Neural cell (in vitro differentiated cells): ENCODE data around the gene ACSM3. TPM values are rescaled to one million over a fixed set of nuclear protein-coding genes. Genes with fewer than 3 reads are reported as not detected.

Experiments used
- H2AFZ ChIP-seq: fragments of 200-600, 300-800 bp; sonication (generic), shearing (Covaris generic); 2 replicates; pipeline ENCODE4 v1.6.0; 2014; ENCODE audit warnings: low read depth, mild to moderate bottlenecking, antibody characterized with exemption, low read length, moderate library complexity
- H3F3A ChIP-seq: fragments of 200-600 bp; shearing (Covaris generic); 2 replicates; pipeline ENCODE4 v1.6.1; 2016; ENCODE audit warnings: mild to moderate bottlenecking, moderate library complexity, mixed read lengths, antibody characterized with exemption, low read length; ENCODE audit not compliant: insufficient read depth, poor library complexity, severe bottlenecking
- H3K27ac ChIP-seq: fragments of 200-600, 300-800 bp; sonication (generic), shearing (Covaris generic); 2 replicates; pipeline ENCODE4 v1.5.1; 2014; ENCODE audit warnings: mild to moderate bottlenecking, low read length, moderate library complexity
- H3K27me3 ChIP-seq: fragments of 300-800, 200-600 bp; sonication (generic), shearing (Covaris generic); 2 replicates; pipeline ENCODE4 v1.6.0; 2014; ENCODE audit warnings: mild to moderate bottlenecking, low read depth, low read length, moderate library complexity; ENCODE audit not compliant: insufficient read depth
- H3K36me3 ChIP-seq: fragments of 300-800, 200-600 bp; sonication (generic), shearing (Covaris generic); 2 replicates; pipeline ENCODE4 v1.5.1; 2014; ENCODE audit warnings: mild to moderate bottlenecking, antibody characterized with exemption, low read length, moderate library complexity; ENCODE audit not compliant: insufficient read depth
- H3K4me2 ChIP-seq: fragments of 300-800, 200-600 bp; sonication (generic), shearing (Covaris generic); 2 replicates; pipeline ENCODE4 v1.6.0; 2014; ENCODE audit warnings: mild to moderate bottlenecking, low read length
- H3K4me3 ChIP-seq: fragments of 300-800, 200-600 bp; sonication (generic), shearing (Covaris generic); 2 replicates; pipeline ENCODE4 v1.5.1; 2014; ENCODE audit warnings: mild to moderate bottlenecking, low read length, moderate library complexity
- H3K79me2 ChIP-seq: fragments of 200-600 bp; shearing (Covaris generic); replicated peaks from 2 replicates; pipeline ENCODE4 v1.6.0; 2014; ENCODE audit warnings: mild to moderate bottlenecking, low read length, moderate library complexity; ENCODE audit not compliant: insufficient read depth
- H3K9ac ChIP-seq: fragments of 300-800, 200-600 bp; sonication (generic), shearing (Covaris generic); 2 replicates; pipeline ENCODE4 v1.6.1; 2016; ENCODE audit warnings: mild to moderate bottlenecking, low read length, mixed read lengths
- H3K9me2 ChIP-seq: fragments of 200-600 bp; shearing (Covaris generic); 2 replicates; pipeline ENCODE4 v1.6.1; 2016; ENCODE audit warnings: mild to moderate bottlenecking, low read length, mixed read lengths; ENCODE audit not compliant: insufficient read depth
- H3K9me3 ChIP-seq: fragments of 200-600, 300-800 bp; sonication (generic), shearing (Covaris generic); 2 replicates; pipeline ENCODE4 v1.6.1; 2016; ENCODE audit warnings: mild to moderate bottlenecking, mixed run types, low read length, moderate library complexity, mixed read lengths
- H4K20me1 ChIP-seq: fragments of 200-600 bp; shearing (Covaris generic); 2 replicates; pipeline ENCODE4 v1.6.1; 2016; ENCODE audit warnings: mild to moderate bottlenecking, mixed run types; ENCODE audit not compliant: insufficient read depth
- CTCF ChIP-seq: fragments of 450-650 bp; IDR thresholded peaks from 2 replicates; pipeline ENCODE4 v1.5.1; 2014; ENCODE audit warnings: antibody characterized with exemption, mild to moderate bottlenecking, moderate library complexity; ENCODE audit not compliant: poor library complexity, severe bottlenecking
- EP300 ChIP-seq: fragments of 450-650 bp; conservative IDR thresholded peaks from 2 replicates; pipeline ENCODE4 v1.6.1; 2014; ENCODE audit warnings: antibody characterized with exemption, mild to moderate bottlenecking, moderate library complexity; ENCODE audit not compliant: poor library complexity, severe bottlenecking
- EZH2 ChIP-seq: fragments of 200-600, 300-800 bp; shearing (Covaris generic), sonication (generic); IDR thresholded peaks from 2 replicates; pipeline ENCODE4 v1.6.1; 2014; ENCODE audit warnings: antibody characterized with exemption, low read length, borderline replicate concordance, mild to moderate bottlenecking; ENCODE audit not compliant: insufficient read depth, poor library complexity, severe bottlenecking
- MXI1 ChIP-seq: fragments of 450-650 bp; conservative IDR thresholded peaks from 2 replicates; pipeline ENCODE4 v1.6.1; 2014; ENCODE audit warnings: antibody characterized with exemption, mild to moderate bottlenecking; ENCODE audit not compliant: poor library complexity, severe bottlenecking
- POLR2AphosphoS5 ChIP-seq: IDR thresholded peaks from 2 replicates; pipeline ENCODE4 v1.6.1; 2012
- RAD21 ChIP-seq: fragments of 450-650 bp; conservative IDR thresholded peaks from 2 replicates; pipeline ENCODE4 v1.6.1; 2014; ENCODE audit warnings: antibody characterized with exemption, mild to moderate bottlenecking, moderate library complexity
- REST ChIP-seq: IDR thresholded peaks from 2 replicates; pipeline ENCODE4 v1.6.1; 2012; ENCODE audit warnings: borderline replicate concordance
- SMC3 ChIP-seq: fragments of 450-650 bp; conservative IDR thresholded peaks from 2 replicates; pipeline ENCODE4 v1.6.1; 2014; ENCODE audit warnings: antibody characterized with exemption, mild to moderate bottlenecking, moderate library complexity; ENCODE audit not compliant: poor library complexity
- TAF1 ChIP-seq: IDR thresholded peaks from 2 replicates; pipeline ENCODE4 v1.6.1; 2012; ENCODE audit warnings: low read depth
- polyA plus RNA-seq: library from polyadenylated mRNA; depleted of rRNA; stranded (reverse); fragments of >200 nt; gene quantifications from 2 replicates; pipeline ENCODE4 v1.2.3, GENCODE V29; 2014

ACSM3 gene
- polyA plus RNA-seq, 1 donor from 2014 or later = 0.57 TPM

DNA sequence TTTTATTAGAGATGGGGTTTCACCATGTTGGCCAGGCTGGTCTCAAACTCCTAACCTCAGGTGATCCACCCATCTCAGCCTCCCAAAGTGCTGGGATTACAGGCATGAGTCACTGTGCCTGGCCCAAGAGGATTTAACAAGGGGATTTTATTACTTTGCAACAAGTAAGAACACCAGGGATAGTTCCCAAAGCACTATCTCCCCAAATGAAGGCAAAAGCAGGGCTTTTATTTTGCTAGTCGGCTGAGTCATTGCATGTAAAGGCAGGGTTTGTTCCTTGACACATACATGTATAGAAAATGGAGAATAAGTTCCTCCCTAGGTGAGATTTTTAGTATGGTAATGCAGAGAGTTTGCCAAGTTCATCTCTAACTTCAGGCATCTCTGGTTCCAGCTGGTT, 66.6 kb downstream of the ACSM3 start:
- H3K9me2 ChIP-seq = no peaks in the 10 kb centered on the region
- no peak overlapping the region for H3K27ac ChIP-seq
- TF ChIP-seq RAD21 (no peak), EP300 (no peak), POLR2AphosphoS5 (no peak)
- no peaks in the 10 kb centered on the region for H3K79me2 ChIP-seq
- H3K9me3 ChIP-seq = no peaks in the 10 kb centered on the region
- H4K20me1 ChIP-seq = no peaks in the 10 kb centered on the region
- H3K4me3 ChIP-seq = no peak overlapping the region
- no peak overlapping the region for H3K9ac ChIP-seq
- no peak overlapping the region for H2AFZ ChIP-seq
- H3K36me3 ChIP-seq = no peaks in the 10 kb centered on the region
- no peaks in the 10 kb centered on the region for H3K27me3 ChIP-seq
- H3F3A ChIP-seq = no peaks in the 10 kb centered on the region
- no peak overlapping the region for H3K4me2 ChIP-seq

GRCh38 chr16:20833086-20833485, 69.3 kb downstream of the ACSM3 start:
- Histone ChIP-seq H3K79me2 (no peaks in the 10 kb centered on the region), H3K9ac (no peak overlapping the region), H3K4me3 (no peak overlapping the region), H4K20me1 (no peaks in the 10 kb centered on the region), H3K27me3 (no peaks in the 10 kb centered on the region), H3K27ac (no peak overlapping the region), H3K36me3 (no peaks in the 10 kb centered on the region), H3K4me2 (no peak overlapping the region), H3K9me3 (no peaks in the 10 kb centered on the region), H3K9me2 (no peaks in the 10 kb centered on the region), H3F3A (no peaks in the 10 kb centered on the region), H2AFZ (no peak overlapping the region)
- TF ChIP-seq MXI1 (no peak), POLR2AphosphoS5 (no peak), SMC3 (no peak), EP300 (no peak), CTCF (no peak), REST (no peak)

- Histone ChIP-seq H3K27ac (no peak overlapping the region), H3K9me2 (no peaks in the 10 kb centered on the region), H3K27me3 (no peaks in the 10 kb centered on the region), H3K36me3 (no peaks in the 10 kb centered on the region), H3K79me2 (no peaks in the 10 kb centered on the region), H3K9ac (no peak overlapping the region), H3K4me2 (no peak overlapping the region), H2AFZ (no peak overlapping the region), H3K9me3 (no peaks in the 10 kb centered on the region), H4K20me1 (no peaks in the 10 kb centered on the region), H3K4me3 (no peak overlapping the region), H3F3A (no peaks in the 10 kb centered on the region)
- TF ChIP-seq MXI1 (no peak), SMC3 (no peak), TAF1 (no peak), EZH2 (no peak), POLR2AphosphoS5 (no peak), CTCF (no peak), REST (no peak), RAD21 (no peak), EP300 (no peak)
These were observed 74.4 kb downstream of the ACSM3 start for GRCh38 chr16:20838240-20838639.
